ENCODE data around the gene HORMAD2.

DNA sequence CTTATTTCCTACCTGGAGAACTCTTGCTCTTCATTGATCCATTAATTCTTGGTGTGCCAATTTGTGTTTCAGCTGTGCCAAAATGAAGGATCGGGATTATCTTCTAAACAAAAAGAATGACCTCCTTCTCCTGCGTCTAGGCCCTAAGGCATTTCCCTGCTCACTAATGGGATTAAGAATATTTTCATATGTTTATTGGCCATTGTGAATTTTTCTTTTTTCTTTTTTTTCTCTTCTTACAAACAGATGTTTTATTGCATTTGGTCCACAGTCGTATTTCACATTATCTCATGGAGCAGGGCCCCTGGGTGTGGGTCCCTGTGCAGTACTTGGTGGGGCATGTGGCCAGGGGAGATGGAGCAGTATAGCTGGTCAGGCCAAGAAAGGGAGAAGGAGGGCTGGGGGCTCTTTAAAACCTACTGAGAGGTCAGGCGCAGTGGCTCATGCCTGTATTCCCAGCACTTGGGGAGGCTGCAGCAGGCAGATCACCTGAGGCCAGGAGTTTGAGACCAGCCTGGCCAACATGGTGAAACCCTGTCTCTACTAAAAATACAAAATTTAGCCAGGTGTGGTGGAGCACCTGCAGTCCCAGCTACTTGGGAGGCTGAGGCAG is 35.3 kb upstream of the HORMAD2 start:
- TF ChIP-seq, protein P1, sequence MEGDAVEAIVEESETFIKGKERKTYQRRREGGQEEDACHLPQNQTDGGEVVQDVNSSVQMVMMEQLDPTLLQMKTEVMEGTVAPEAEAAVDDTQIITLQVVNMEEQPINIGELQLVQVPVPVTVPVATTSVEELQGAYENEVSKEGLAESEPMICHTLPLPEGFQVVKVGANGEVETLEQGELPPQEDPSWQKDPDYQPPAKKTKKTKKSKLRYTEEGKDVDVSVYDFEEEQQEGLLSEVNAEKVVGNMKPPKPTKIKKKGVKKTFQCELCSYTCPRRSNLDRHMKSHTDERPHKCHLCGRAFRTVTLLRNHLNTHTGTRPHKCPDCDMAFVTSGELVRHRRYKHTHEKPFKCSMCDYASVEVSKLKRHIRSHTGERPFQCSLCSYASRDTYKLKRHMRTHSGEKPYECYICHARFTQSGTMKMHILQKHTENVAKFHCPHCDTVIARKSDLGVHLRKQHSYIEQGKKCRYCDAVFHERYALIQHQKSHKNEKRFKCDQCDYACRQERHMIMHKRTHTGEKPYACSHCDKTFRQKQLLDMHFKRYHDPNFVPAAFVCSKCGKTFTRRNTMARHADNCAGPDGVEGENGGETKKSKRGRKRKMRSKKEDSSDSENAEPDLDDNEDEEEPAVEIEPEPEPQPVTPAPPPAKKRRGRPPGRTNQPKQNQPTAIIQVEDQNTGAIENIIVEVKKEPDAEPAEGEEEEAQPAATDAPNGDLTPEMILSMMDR (IDR thresholded peaks at IDR 0.05 in 4 of 5, conservative IDR thresholded peaks at IDR 0.05 in 1 of 5), result no peak
- no peak for TF ChIP-seq POLR2A (IDR thresholded peaks at IDR 0.05)

All from gastrocnemius medialis (tissue), 4 donors.